CD14-positive monocyte (primary cell): Measurements from ENCODE around the gene FKBP1A. TPM values are rescaled to one million over a fixed set of nuclear protein-coding genes. Genes with fewer than 3 reads are reported as not detected.

Experiments
- DNase-seq, 3 donors: peaks; one replicate each; pipeline ENCODE4 v3.0.0-alpha.2; 2011 to 2022
- H2AFZ ChIP-seq: 2 replicates; pipeline ENCODE4 v1.6.0; 2012; ENCODE audit warnings: mild to moderate bottlenecking, low read depth, low read length, inconsistent platforms; ENCODE audit not compliant: insufficient read depth, poor library complexity, severe bottlenecking
- H3K27ac ChIP-seq, 2 donors: 1 replicate in 1 of 2; 2 replicates in 1 of 2; pipeline ENCODE4 v1.5.1; 2012 to 2013; ENCODE audit warnings: low read length in 2 of 2, control low read depth in 1 of 2, inconsistent platforms in 1 of 2, low read depth in 1 of 2, mild to moderate bottlenecking in 1 of 2
- H3K27me3 ChIP-seq, 2 donors: one replicate each; pipeline versions ENCODE4 v1.6.0 to v1.6.1; 2011 to 2013; ENCODE audit warnings: low read length in 2 of 2; ENCODE audit not compliant: control insufficient read depth in 2 of 2, insufficient read depth in 2 of 2
- H3K36me3 ChIP-seq, 2 donors: replicated peaks in 1 of 2; 1 replicate in 1 of 2; 2 replicates in 1 of 2; pipeline versions ENCODE4 v1.5.1 to v1.6.1; 2012 to 2013; ENCODE audit warnings: low read length in 2 of 2, control low read depth in 1 of 2, inconsistent platforms in 1 of 2, mild to moderate bottlenecking in 1 of 2; ENCODE audit not compliant: insufficient read depth in 2 of 2, control insufficient read depth in 1 of 2
- H3K4me1 ChIP-seq, 2 donors: 1 replicate in 1 of 2; 2 replicates in 1 of 2; pipeline versions ENCODE4 v1.5.1 to v1.6.1; 2012 to 2013; ENCODE audit warnings: low read length in 2 of 2, control low read depth in 1 of 2, inconsistent platforms in 1 of 2, mild to moderate bottlenecking in 1 of 2, moderate library complexity in 1 of 2; ENCODE audit not compliant: insufficient read depth in 2 of 2, control insufficient read depth in 1 of 2
- H3K4me2 ChIP-seq: replicated peaks from 2 replicates; pipeline ENCODE3; 2012; ENCODE audit warnings: low read length, moderate library complexity, mild to moderate bottlenecking; ENCODE audit not compliant: poor library complexity, severe bottlenecking; ENCODE audit errors: extremely low read depth
- H3K4me3 ChIP-seq, 3 experiments: fragments of 200-600 bp in 1 of 3; sonication (generic) in 1 of 3; replicated peaks in 1 of 3; 1 replicate in 2 of 3; 2 replicates in 1 of 3; pipeline ENCODE4 v1.5.1; 2011 to 2013; ENCODE audit warnings: low read length in 3 of 3, mild to moderate bottlenecking in 3 of 3, control low read depth in 2 of 3, low read depth in 2 of 3, inconsistent platforms in 1 of 3, moderate library complexity in 1 of 3
- H3K79me2 ChIP-seq: 2 replicates; pipeline ENCODE4 v1.6.0; 2012; ENCODE audit warnings: mild to moderate bottlenecking, control low read depth, inconsistent platforms, low read length, moderate library complexity; ENCODE audit not compliant: insufficient read depth
- H3K9ac ChIP-seq: 2 replicates; pipeline ENCODE4 v1.6.0; 2017; ENCODE audit warnings: low read length, mild to moderate bottlenecking; ENCODE audit not compliant: insufficient read depth, poor library complexity, severe bottlenecking
- H3K9me3 ChIP-seq, 2 donors: replicated peaks in 1 of 2; 1 replicate in 1 of 2; 2 replicates in 1 of 2; pipeline versions ENCODE4 v1.5.1 to v1.6.1; 2012 to 2013; ENCODE audit warnings: low read length in 2 of 2, control low read depth in 1 of 2; ENCODE audit not compliant: control insufficient read depth in 1 of 2, insufficient read depth in 1 of 2
- H4K20me1 ChIP-seq: 2 replicates; pipeline ENCODE4 v1.6.0; 2012; ENCODE audit warnings: mild to moderate bottlenecking, low read length, control low read depth, moderate library complexity; ENCODE audit not compliant: insufficient read depth
- H3K27ac Mint-ChIP-seq, 7 donors: one replicate each; pipeline ENCODE4 v1.8.0; 2020; ENCODE audit warnings: mild to moderate bottlenecking in 7 of 7, mixed read lengths in 7 of 7, moderate library complexity in 6 of 7, inconsistent platforms in 2 of 7
- H3K27me3 Mint-ChIP-seq, 3 donors: one replicate each; pipeline ENCODE4 v1.8.0; 2021 to 2022; ENCODE audit warnings: low read depth in 3 of 3, mild to moderate bottlenecking in 3 of 3, mixed read lengths in 3 of 3, moderate library complexity in 3 of 3, inconsistent platforms in 1 of 3
- H3K36me3 Mint-ChIP-seq, 2 donors: one replicate each; pipeline ENCODE4 v1.8.0; 2020; ENCODE audit warnings: mixed read lengths in 2 of 2, inconsistent platforms in 1 of 2, mild to moderate bottlenecking in 1 of 2
- H3K4me1 Mint-ChIP-seq: one replicate; pipeline ENCODE4 v1.8.0; 2020; ENCODE audit warnings: mild to moderate bottlenecking, mixed read lengths
- H3K4me3 Mint-ChIP-seq, 2 donors: one replicate each; pipeline ENCODE4 v1.8.0; 2020; ENCODE audit warnings: mild to moderate bottlenecking in 2 of 2, mixed read lengths in 2 of 2, moderate library complexity in 1 of 2
- H3K9me3 Mint-ChIP-seq, 7 donors: one replicate each; pipeline ENCODE4 v1.8.0; 2020 to 2022; ENCODE audit warnings: mixed read lengths in 7 of 7, mild to moderate bottlenecking in 6 of 7, moderate library complexity in 6 of 7, inconsistent platforms in 2 of 7
- CTCF ChIP-seq: fragments of 200-600 bp; IDR thresholded peaks from one replicate; pipeline ENCODE4 v1.8.0; 2022; ENCODE audit warnings: antibody characterized with exemption, mild to moderate bottlenecking
- WGBS: methylation state at CpG from one replicate; pipeline ENCODE4 v1.1.5; 2013; ENCODE audit warnings: missing lambda C conversion rate; ENCODE audit not compliant: insufficient coverage; 5-methylcytosine and 5-hydroxymethylcytosine counted together
- intact Hi-C, 2 donors: fragments of 100-400 bp; cut with micrococcal nuclease; formaldehyde crosslinking; loops; one replicate each; pipeline versions ENCODE4 v1.15.0 to v1.15.1; 2023
- polyA plus RNA-seq, 3 donors: library from polyadenylated mRNA; depleted of rRNA in 1 of 3; unstranded in 2 of 3; stranded (reverse) in 1 of 3; fragments of 300-500 nt in 2 of 3; fragments of >200 nt in 1 of 3; fragmentation: Illumina TruSeq in 2 of 3; gene quantifications; 1 replicate in 2 of 3; 2 replicates in 1 of 3; pipeline ENCODE4 v1.2.3, GENCODE V29; 2012 to 2021

Gene FKBP1A
- polyA plus RNA-seq, 3 donors: 155 to 268 (median 194) TPM

GRCh38 chr20:1319051-1319450 lies 73.8 kb downstream of the FKBP1A start:
- no peak overlapping the region for H3K4me2 ChIP-seq
- H3K27me3 ChIP-seq: no peaks in the 10 kb centered on the region
- H3K9me3 Mint-ChIP-seq: no peaks in the 10 kb centered on the region
- no peaks in the 10 kb centered on the region for H3K36me3 Mint-ChIP-seq
- TF ChIP-seq CTCF: no peak
- no peaks in the 10 kb centered on the region for H3K36me3 ChIP-seq
- DNase-seq: no peak
- no peak overlapping the region for H3K4me3 Mint-ChIP-seq
- H3K27ac Mint-ChIP-seq: no peak overlapping the region
- H4K20me1 ChIP-seq: no peaks in the 10 kb centered on the region
- WGBS: no CpG with 5 or more reads among the region's 4 CpGs
- no peak overlapping the region for H3K27ac ChIP-seq
- no peaks in the 10 kb centered on the region for H3K79me2 ChIP-seq
- no peaks in the 10 kb centered on the region for H3K9me3 ChIP-seq
- H2AFZ ChIP-seq: no peak overlapping the region
- H3K4me3 ChIP-seq: no peak overlapping the region
- peaks cover 24% of the 10 kb centered on the region for H3K4me1 Mint-ChIP-seq
- intact Hi-C loops: loop anchor here in 1 of 2 donors (5.0 kb wide), 1 partner anchor 73 kb away; the partner anchor contains the start of gene FKBP1A
- peaks cover 0 to 7% of the 10 kb centered on the region in 2 donors for H3K4me1 ChIP-seq
- no peak overlapping the region for H3K9ac ChIP-seq
- H3K27me3 Mint-ChIP-seq: peaks cover 0 to 8% (median 3%) of the 10 kb centered on the region in 3 donors

Other genes with a start within 250 kb of the FKBP1A start
- not detected for gene TMEM74B, start 208.1 kb downstream of the FKBP1A start, polyA plus RNA-seq
- gene C20orf202, start 189.6 kb downstream of the FKBP1A start, polyA plus RNA-seq: under 1 TPM in 1 of 3 donors, not detected in 2; 0.12 TPM
- not detected for gene RAD21L1, start 167.0 kb downstream of the FKBP1A start, polyA plus RNA-seq
- gene SNPH, start 126.8 kb downstream of the FKBP1A start, polyA plus RNA-seq: under 1 TPM in 2 of 3 donors, not detected in 1; 0.07 to 0.10 TPM
- 1 to 10 TPM in 1 of 3 donors, under 1 TPM in 2; 0.69 to 1.0 (median 0.71) TPM for gene SDCBP2, start 63.9 kb downstream of the FKBP1A start, polyA plus RNA-seq
- 10 to 100 TPM; 52.8 to 80.8 (median 56.8) TPM for gene NSFL1C, start 73.8 kb upstream of the FKBP1A start, polyA plus RNA-seq
- gene SIRPB2, start 98.4 kb upstream of the FKBP1A start, polyA plus RNA-seq: 100 to 1,000 TPM in 1 of 3 donors, 10 to 100 TPM in 2; 81.5 to 174 (median 92.8) TPM
- 10 to 100 TPM in 2 of 3 donors, 1 to 10 TPM in 1; 3.9 to 13.0 (median 12.0) TPM for gene SIRPD, start 164.7 kb upstream of the FKBP1A start, polyA plus RNA-seq
- gene SIRPB1, start 227.0 kb upstream of the FKBP1A start, polyA plus RNA-seq: 100 to 1,000 TPM; 132 to 437 (median 137) TPM